GM23338 (cell line): ENCODE results near the gene TFB2M. TPM values are rescaled to one million over a fixed set of nuclear protein-coding genes. Genes with fewer than 3 reads are reported as not detected.

ENCODE experiments used
- ATAC-seq: fragments of 200-7000 bp; cut with Tn5 transposase; 3 replicates; pipeline ENCODE4 v1.9.1; 2020
- DNase-seq: peaks from one replicate; pipeline ENCODE4 v3.0.0-alpha.2; 2015; ENCODE audit warnings: low spot score
- H2AFZ ChIP-seq: fragments of 200-600 bp; sonication (generic); 2 replicates; pipeline ENCODE4 v1.8.0; 2016; ENCODE audit warnings: antibody characterized with exemption, mild to moderate bottlenecking, moderate library complexity
- H3F3A ChIP-seq: fragments of 200-600 bp; sonication (generic); replicated peaks from 2 replicates; pipeline ENCODE4 v1.8.0; 2017; ENCODE audit warnings: antibody characterized with exemption, mixed run types, low read depth
- H3K27ac ChIP-seq: fragments of 200-600 bp; sonication (generic); 2 replicates; pipeline ENCODE4 v1.6.1; 2016; ENCODE audit warnings: low read depth
- H3K27me3 ChIP-seq: fragments of 200-600 bp; sonication (generic); 2 replicates; pipeline ENCODE4 v1.8.0; 2016; ENCODE audit warnings: mild to moderate bottlenecking, mixed run types, moderate library complexity; ENCODE audit not compliant: insufficient read depth
- H3K36me3 ChIP-seq: fragments of 200-600 bp; sonication (generic); 2 replicates; pipeline ENCODE4 v1.8.0; 2016; ENCODE audit warnings: mild to moderate bottlenecking; ENCODE audit not compliant: insufficient read depth
- H3K4me1 ChIP-seq: fragments of 200-600 bp; sonication (generic); 2 replicates; pipeline ENCODE4 v1.8.0; 2016; ENCODE audit warnings: mild to moderate bottlenecking, moderate library complexity; ENCODE audit not compliant: insufficient read depth
- H3K4me2 ChIP-seq: fragments of 200-600 bp; sonication (generic); 2 replicates; pipeline ENCODE4 v1.7.1; 2017; ENCODE audit warnings: mixed run types
- H3K4me3 ChIP-seq: fragments of 200-600 bp; sonication (generic); 2 replicates; pipeline ENCODE4 v1.6.1; 2016; ENCODE audit warnings: mixed run types
- H3K79me2 ChIP-seq: fragments of 200-600 bp; sonication (generic); replicated peaks from 2 replicates; pipeline ENCODE4 v1.8.0; 2017; ENCODE audit warnings: mild to moderate bottlenecking; ENCODE audit not compliant: insufficient read depth
- H3K9me2 ChIP-seq: fragments of 200-600 bp; sonication (generic); 2 replicates; pipeline ENCODE4 v1.8.0; 2017; ENCODE audit not compliant: insufficient read depth
- H4K20me1 ChIP-seq: fragments of 200-600 bp; sonication (generic); replicated peaks from 2 replicates; pipeline ENCODE4 v1.8.0; 2017; ENCODE audit warnings: mild to moderate bottlenecking; ENCODE audit not compliant: insufficient read depth
- H3K27ac Mint-ChIP-seq: 2 replicates; pipeline ENCODE4 v1.8.0; 2020; ENCODE audit warnings: inconsistent platforms, mild to moderate bottlenecking, moderate library complexity, mixed read lengths
- H3K27me3 Mint-ChIP-seq: 3 replicates; pipeline ENCODE4 v1.8.0; 2022; ENCODE audit warnings: low read depth, mild to moderate bottlenecking, moderate library complexity, mixed read lengths, inconsistent platforms; ENCODE audit not compliant: insufficient read depth, poor library complexity
- H3K36me3 Mint-ChIP-seq: 3 replicates; pipeline ENCODE4 v1.8.0; 2021; ENCODE audit warnings: low read depth, mild to moderate bottlenecking, inconsistent platforms, moderate library complexity, mixed read lengths
- H3K4me1 Mint-ChIP-seq: 3 replicates; pipeline ENCODE4 v1.8.0; 2020; ENCODE audit warnings: mild to moderate bottlenecking, inconsistent platforms, mixed read lengths
- H3K4me3 Mint-ChIP-seq: 3 replicates; pipeline ENCODE4 v1.8.0; 2021; ENCODE audit warnings: moderate library complexity, mild to moderate bottlenecking, inconsistent platforms, mixed read lengths
- H3K9me3 Mint-ChIP-seq: 3 replicates; pipeline ENCODE4 v1.8.0; 2020; ENCODE audit warnings: moderate library complexity, mild to moderate bottlenecking, inconsistent platforms, mixed read lengths
- CREB1 ChIP-seq: fragments of 250-450 bp; sonication (Bioruptor Pico); IDR thresholded peaks from 2 replicates; pipeline ENCODE4 v1.5.0; 2020; ENCODE audit warnings: low read depth, mild to moderate bottlenecking, moderate library complexity
- ETS1 ChIP-seq: IDR thresholded peaks from 2 replicates; pipeline ENCODE4 v1.6.1; 2016; ENCODE audit warnings: antibody characterized with exemption
- EZH2 ChIP-seq: fragments of 200-600 bp; sonication (generic); IDR thresholded peaks from one replicate; pipeline ENCODE4 v1.8.0; 2017; ENCODE audit warnings: antibody characterized with exemption, mild to moderate bottlenecking, low read depth; ENCODE audit not compliant: unreplicated experiment
- NANOG ChIP-seq: IDR thresholded peaks from 2 replicates; pipeline ENCODE4 v1.6.1; 2016; ENCODE audit warnings: antibody characterized with exemption, borderline replicate concordance
- POLR2AphosphoS5 ChIP-seq: IDR thresholded peaks from 2 replicates; pipeline ENCODE4 v1.6.1; 2016; ENCODE audit warnings: antibody characterized with exemption, low read depth
- REST ChIP-seq: IDR thresholded peaks from one replicate; pipeline ENCODE4 v1.6.1; 2018; ENCODE audit warnings: antibody characterized with exemption; ENCODE audit not compliant: unreplicated experiment
- STAT1 ChIP-seq: IDR thresholded peaks from one replicate; pipeline ENCODE4 v1.6.1; 2016; ENCODE audit warnings: antibody characterized with exemption; ENCODE audit not compliant: unreplicated experiment
- ZNF114 ChIP-seq: fragments of 250-450 bp; sonication (Bioruptor Pico); IDR thresholded peaks from 2 replicates; pipeline ENCODE4 v1.5.0; 2020; ENCODE audit warnings: mild to moderate bottlenecking, moderate library complexity
- ZNF331 ChIP-seq: fragments of 250-450 bp; sonication (Bioruptor Pico); IDR thresholded peaks from 2 replicates; pipeline ENCODE4 v1.5.0; 2020; ENCODE audit warnings: low read depth, mild to moderate bottlenecking, moderate library complexity
- polyA plus RNA-seq: library from polyadenylated mRNA; unstranded; fragments of >200 nt; fragmentation: Nextera tagmentation; extraction: Ambion mirVana; gene quantifications from 2 replicates; pipeline ENCODE4 v1.2.1, GENCODE V29; 2016
- total RNA-seq: library from RNA; depleted of rRNA; stranded (reverse); fragments of >200 nt; shearing (Covaris generic); gene quantifications from 2 replicates; pipeline ENCODE4 v1.2.3, GENCODE V29; 2014
- TF ChIP-seq, protein P1 (sequence below), 2 experiments: fragments of 200-600 bp in 1 of 2; sonication (generic) in 1 of 2; conservative IDR thresholded peaks; 2 replicates each; pipeline versions ENCODE4 v1.5.1 to v1.6.1; 2016 to 2017; ENCODE audit warnings: antibody characterized with exemption in 2 of 2, low read depth in 2 of 2, mild to moderate bottlenecking in 2 of 2, moderate library complexity in 1 of 2
- TF ChIP-seq, protein P2 (sequence below): fragments of 250-450 bp; sonication (Bioruptor Pico); IDR thresholded peaks from 2 replicates; pipeline ENCODE4 v1.5.0; 2020; ENCODE audit warnings: mild to moderate bottlenecking, moderate library complexity

Gene TFB2M
- total and polyA plus RNA-seq, 2 experiments from 2014 or later = 18.7 to 24.9 TPM

- no peak for TF ChIP-seq EZH2
Observed at GRCh38 chr1:246566128-246566812, at the start of gene TFB2M, which contains the start of gene CNST (continued).

- H3K4me3 ChIP-seq = no peak overlapping the region
- Mint-ChIP-seq H3K27ac (no peak overlapping the region), H3K4me1 (peaks cover 26% of the 10 kb centered on the region), H3K9me3 (no peaks in the 10 kb centered on the region), H3K27me3 (peaks cover 3% of the 10 kb centered on the region), H3K36me3 (0 out of 3 replicates have a peak, but pooled peaks cover 2% of the 10 kb centered on the region), H3K4me3 (no peak overlapping the region)
- ATAC-seq (no peak), DNase-seq (no peak)
- no peak overlapping the region for H2AFZ ChIP-seq
- no peaks in the 10 kb centered on the region for H3K9me2 ChIP-seq
- no peak overlapping the region for H3K4me2 ChIP-seq
- no peaks in the 10 kb centered on the region for H3F3A ChIP-seq
- H3K79me2 ChIP-seq = peaks cover 17% of the 10 kb centered on the region
- no peaks in the 10 kb centered on the region; the same call in 1 of the 2 replicates for H4K20me1 ChIP-seq
- no peak overlapping the region for H3K27ac ChIP-seq
- peaks cover 13% of the 10 kb centered on the region; the same call in 1 of the 2 replicates for H3K4me1 ChIP-seq
- no peaks in the 10 kb centered on the region for H3K27me3 ChIP-seq
- H3K36me3 ChIP-seq = no peaks in the 10 kb centered on the region
- no peak for TF ChIP-seq ZNF114 (CRISPR knock-in tag)
- no peak for TF ChIP-seq REST
- TF ChIP-seq STAT1 = no peak
- TF ChIP-seq CREB1 (CRISPR knock-in tag) = no peak
- TF ChIP-seq, protein P1, sequence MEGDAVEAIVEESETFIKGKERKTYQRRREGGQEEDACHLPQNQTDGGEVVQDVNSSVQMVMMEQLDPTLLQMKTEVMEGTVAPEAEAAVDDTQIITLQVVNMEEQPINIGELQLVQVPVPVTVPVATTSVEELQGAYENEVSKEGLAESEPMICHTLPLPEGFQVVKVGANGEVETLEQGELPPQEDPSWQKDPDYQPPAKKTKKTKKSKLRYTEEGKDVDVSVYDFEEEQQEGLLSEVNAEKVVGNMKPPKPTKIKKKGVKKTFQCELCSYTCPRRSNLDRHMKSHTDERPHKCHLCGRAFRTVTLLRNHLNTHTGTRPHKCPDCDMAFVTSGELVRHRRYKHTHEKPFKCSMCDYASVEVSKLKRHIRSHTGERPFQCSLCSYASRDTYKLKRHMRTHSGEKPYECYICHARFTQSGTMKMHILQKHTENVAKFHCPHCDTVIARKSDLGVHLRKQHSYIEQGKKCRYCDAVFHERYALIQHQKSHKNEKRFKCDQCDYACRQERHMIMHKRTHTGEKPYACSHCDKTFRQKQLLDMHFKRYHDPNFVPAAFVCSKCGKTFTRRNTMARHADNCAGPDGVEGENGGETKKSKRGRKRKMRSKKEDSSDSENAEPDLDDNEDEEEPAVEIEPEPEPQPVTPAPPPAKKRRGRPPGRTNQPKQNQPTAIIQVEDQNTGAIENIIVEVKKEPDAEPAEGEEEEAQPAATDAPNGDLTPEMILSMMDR (conservative IDR thresholded peaks at IDR 0.05; ENCODE audit: low read depth in 2 of 2) = no peak
- TF ChIP-seq ZNF331 (CRISPR knock-in tag) = no peak
- no peak for TF ChIP-seq EZH2
- TF ChIP-seq, protein P2, sequence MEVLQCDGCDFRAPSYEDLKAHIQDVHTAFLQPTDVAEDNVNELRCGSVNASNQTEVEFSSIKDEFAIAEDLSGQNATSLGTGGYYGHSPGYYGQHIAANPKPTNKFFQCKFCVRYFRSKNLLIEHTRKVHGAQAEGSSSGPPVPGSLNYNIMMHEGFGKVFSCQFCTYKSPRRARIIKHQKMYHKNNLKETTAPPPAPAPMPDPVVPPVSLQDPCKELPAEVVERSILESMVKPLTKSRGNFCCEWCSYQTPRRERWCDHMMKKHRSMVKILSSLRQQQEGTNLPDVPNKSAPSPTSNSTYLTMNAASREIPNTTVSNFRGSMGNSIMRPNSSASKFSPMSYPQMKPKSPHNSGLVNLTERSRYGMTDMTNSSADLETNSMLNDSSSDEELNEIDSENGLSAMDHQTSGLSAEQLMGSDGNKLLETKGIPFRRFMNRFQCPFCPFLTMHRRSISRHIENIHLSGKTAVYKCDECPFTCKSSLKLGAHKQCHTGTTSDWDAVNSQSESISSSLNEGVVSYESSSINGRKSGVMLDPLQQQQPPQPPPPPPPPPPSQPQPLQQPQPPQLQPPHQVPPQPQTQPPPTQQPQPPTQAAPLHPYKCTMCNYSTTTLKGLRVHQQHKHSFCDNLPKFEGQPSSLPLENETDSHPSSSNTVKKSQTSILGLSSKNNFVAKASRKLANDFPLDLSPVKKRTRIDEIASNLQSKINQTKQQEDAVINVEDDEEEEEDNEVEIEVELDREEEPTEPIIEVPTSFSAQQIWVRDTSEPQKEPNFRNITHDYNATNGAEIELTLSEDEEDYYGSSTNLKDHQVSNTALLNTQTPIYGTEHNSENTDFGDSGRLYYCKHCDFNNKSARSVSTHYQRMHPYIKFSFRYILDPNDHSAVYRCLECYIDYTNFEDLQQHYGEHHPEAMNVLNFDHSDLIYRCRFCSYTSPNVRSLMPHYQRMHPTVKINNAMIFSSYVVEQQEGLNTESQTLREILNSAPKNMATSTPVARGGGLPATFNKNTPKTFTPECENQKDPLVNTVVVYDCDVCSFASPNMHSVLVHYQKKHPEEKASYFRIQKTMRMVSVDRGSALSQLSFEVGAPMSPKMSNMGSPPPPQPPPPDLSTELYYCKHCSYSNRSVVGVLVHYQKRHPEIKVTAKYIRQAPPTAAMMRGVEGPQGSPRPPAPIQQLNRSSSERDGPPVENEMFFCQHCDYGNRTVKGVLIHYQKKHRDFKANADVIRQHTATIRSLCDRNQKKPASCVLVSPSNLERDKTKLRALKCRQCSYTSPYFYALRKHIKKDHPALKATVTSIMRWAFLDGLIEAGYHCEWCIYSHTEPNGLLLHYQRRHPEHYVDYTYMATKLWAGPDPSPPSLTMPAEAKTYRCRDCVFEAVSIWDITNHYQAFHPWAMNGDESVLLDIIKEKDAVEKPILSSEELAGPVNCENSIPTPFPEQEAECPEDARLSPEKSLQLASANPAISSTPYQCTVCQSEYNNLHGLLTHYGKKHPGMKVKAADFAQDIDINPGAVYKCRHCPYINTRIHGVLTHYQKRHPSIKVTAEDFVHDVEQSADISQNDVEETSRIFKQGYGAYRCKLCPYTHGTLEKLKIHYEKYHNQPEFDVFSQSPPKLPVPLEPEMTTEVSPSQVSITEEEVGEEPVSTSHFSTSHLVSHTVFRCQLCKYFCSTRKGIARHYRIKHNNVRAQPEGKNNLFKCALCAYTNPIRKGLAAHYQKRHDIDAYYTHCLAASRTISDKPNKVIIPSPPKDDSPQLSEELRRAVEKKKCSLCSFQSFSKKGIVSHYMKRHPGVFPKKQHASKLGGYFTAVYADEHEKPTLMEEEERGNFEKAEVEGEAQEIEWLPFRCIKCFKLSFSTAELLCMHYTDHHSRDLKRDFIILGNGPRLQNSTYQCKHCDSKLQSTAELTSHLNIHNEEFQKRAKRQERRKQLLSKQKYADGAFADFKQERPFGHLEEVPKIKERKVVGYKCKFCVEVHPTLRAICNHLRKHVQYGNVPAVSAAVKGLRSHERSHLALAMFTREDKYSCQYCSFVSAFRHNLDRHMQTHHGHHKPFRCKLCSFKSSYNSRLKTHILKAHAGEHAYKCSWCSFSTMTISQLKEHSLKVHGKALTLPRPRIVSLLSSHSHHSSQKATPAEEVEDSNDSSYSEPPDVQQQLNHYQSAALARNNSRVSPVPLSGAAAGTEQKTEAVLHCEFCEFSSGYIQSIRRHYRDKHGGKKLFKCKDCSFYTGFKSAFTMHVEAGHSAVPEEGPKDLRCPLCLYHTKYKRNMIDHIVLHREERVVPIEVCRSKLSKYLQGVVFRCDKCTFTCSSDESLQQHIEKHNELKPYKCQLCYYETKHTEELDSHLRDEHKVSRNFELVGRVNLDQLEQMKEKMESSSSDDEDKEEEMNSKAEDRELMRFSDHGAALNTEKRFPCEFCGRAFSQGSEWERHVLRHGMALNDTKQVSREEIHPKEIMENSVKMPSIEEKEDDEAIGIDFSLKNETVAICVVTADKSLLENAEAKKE = no peak
- TF ChIP-seq POLR2AphosphoS5 = no peak
- no peak for TF ChIP-seq NANOG
- TF ChIP-seq ETS1 = no peak
Observed at GRCh38 chr1:246613096-246613758, 47.2 kb upstream of the TFB2M start.
